Measurements from ENCODE around the gene FSTL4. TPM values are rescaled to one million over a fixed set of nuclear protein-coding genes. Genes with fewer than 3 reads are reported as not detected.

FSTL4 gene
- total RNA-seq, 2 donors from 2014 or later, result 4.5 to 10.1 TPM

GRCh38 chr5:133653760-133654049 lies 41.4 kb upstream of the FSTL4 start:
- WGBS, result 72% methylated on average over 4 of the region's 4 CpGs
- Histone ChIP-seq H3K27me3 (replicated peaks; ENCODE audit: insufficient read depth) (no peaks in the 10 kb centered on the region), H3K4me1 (replicated peaks) (no peaks in the 10 kb centered on the region), H3K9me3 (no peaks in the 10 kb centered on the region), H3K4me3 (no peak overlapping the region), H3K27ac (no peak overlapping the region), H3K36me3 (no peaks in the 10 kb centered on the region)
- TF ChIP-seq CTCF (IDR thresholded peaks at IDR 0.05) (no peak), POLR2AphosphoS5 (IDR thresholded peaks at IDR 0.05) (no peak), POLR2A (IDR thresholded peaks at IDR 0.05) (no peak)
- intact Hi-C loops (cut with DNase I), result no loop called here
- DNase-seq (ENCODE audit: low spot score), result no peak

GRCh38 chr5:133652951-133653759 lies 40.8 kb upstream of the FSTL4 start:
- no peaks in the 10 kb centered on the region for H3K9me3 ChIP-seq
- H3K27me3 ChIP-seq (replicated peaks; ENCODE audit: insufficient read depth), result no peaks in the 10 kb centered on the region
- H3K4me1 ChIP-seq (replicated peaks), result no peaks in the 10 kb centered on the region
- no peak for TF ChIP-seq POLR2AphosphoS5 (IDR thresholded peaks at IDR 0.05)
- no peak for TF ChIP-seq POLR2A (IDR thresholded peaks at IDR 0.05)
- TF ChIP-seq CTCF (IDR thresholded peaks at IDR 0.05), result no peak
- no peak for DNase-seq (ENCODE audit: low spot score)
- no peak overlapping the region for H3K27ac ChIP-seq
- WGBS, result 54% methylated on average over 9 of the region's 9 CpGs
- no peaks in the 10 kb centered on the region for H3K36me3 ChIP-seq
- intact Hi-C loops (cut with DNase I), result no loop called here
- H3K4me3 ChIP-seq, result no peak overlapping the region

DNA sequence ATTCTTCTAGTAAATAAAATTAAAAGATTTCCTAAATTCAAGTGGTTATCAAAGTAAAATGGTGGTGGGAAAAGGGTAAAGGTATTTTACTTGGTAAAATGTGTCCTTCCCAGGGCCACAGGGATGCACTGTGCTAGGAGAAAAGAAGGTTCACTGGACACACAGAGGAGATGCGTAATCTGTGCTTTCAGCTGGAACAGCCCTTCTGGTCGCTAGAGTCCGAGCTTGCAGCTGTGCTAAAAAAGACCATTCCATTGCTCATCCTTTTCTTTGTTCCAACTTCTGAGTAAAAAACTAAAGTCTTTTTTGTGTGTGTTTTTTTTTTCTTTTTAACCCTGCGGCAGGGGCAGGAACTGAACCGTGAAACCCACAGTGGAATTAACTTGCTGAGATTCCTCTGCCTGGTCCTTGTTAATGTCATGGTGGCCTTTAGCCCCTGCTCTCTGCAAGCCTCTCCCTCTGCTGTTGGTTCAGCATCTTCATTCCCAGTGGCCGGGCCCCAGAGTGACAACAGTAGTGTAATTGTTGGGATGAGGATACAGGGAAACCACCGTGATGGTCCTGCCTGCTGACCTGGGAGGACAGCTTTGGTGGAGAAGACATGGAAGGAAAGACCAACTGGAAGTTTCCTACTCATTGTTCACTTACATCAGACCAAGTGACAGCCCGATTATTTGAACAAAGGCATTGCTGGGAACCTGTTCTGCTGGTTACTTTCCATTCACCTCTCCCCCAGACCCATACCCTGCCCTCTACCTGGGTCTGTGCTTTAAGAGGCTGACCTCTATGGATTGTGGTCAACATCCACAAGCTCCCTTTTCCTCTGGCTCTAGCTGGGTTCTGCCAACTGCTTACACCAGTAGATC lies 31.9 kb upstream of the FSTL4 start:
- intact Hi-C loops (cut with DNase I), result no loop called here
- Histone ChIP-seq H3K9me3 (no peaks in the 10 kb centered on the region), H3K27me3 (replicated peaks; ENCODE audit: insufficient read depth) (no peaks in the 10 kb centered on the region), H3K36me3 (no peaks in the 10 kb centered on the region), H3K4me1 (replicated peaks) (no peaks in the 10 kb centered on the region), H3K27ac (no peak overlapping the region), H3K4me3 (no peak overlapping the region)
- TF ChIP-seq POLR2AphosphoS5 (IDR thresholded peaks at IDR 0.05) (no peak), CTCF (IDR thresholded peaks at IDR 0.05) (no peak), POLR2A (IDR thresholded peaks at IDR 0.05) (no peak)
- 67% methylated on average over 8 of the region's 8 CpGs for WGBS
- DNase-seq (ENCODE audit: low spot score), result no peak

DNA sequence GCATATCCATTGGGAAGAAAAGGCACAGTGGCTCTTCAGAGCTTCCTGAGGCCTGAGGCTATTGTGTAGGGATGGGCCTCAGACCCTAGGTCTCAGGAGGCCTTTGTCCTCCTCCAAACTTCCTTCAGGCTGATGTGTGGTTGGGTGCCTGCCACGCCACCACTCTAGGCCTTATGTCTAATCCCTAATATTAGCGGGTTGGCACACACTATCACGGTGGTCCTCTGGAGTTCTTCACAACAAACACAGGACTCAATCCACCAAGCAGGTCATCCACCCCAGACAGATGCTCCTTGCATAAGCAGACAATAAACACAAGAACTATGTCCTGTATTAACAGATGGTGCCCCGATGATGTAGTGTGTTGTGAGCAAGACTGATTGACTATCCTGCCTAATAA lies 31.0 kb upstream of the FSTL4 start:
- Histone ChIP-seq H3K27ac (no peak overlapping the region), H3K4me3 (no peak overlapping the region), H3K4me1 (replicated peaks) (no peaks in the 10 kb centered on the region), H3K36me3 (no peaks in the 10 kb centered on the region), H3K27me3 (replicated peaks; ENCODE audit: insufficient read depth) (no peaks in the 10 kb centered on the region), H3K9me3 (no peaks in the 10 kb centered on the region)
- intact Hi-C loops (cut with DNase I), result no loop called here
- DNase-seq (ENCODE audit: low spot score), result no peak
- TF ChIP-seq POLR2AphosphoS5 (IDR thresholded peaks at IDR 0.05) (no peak), CTCF (IDR thresholded peaks at IDR 0.05) (no peak), POLR2A (IDR thresholded peaks at IDR 0.05) (no peak)
- WGBS, result 94% methylated on average over 4 of the region's 4 CpGs

Measured in prostate gland (tissue), 2 donors.